Measurements from ENCODE around the gene MTAP.

GRCh38 chr9:21873540-21874221 is 71.2 kb downstream of the MTAP start:
- TF ChIP-seq CTCF (IDR thresholded peaks at IDR 0.05; ENCODE audit: insufficient read depth, low read depth, low read length), result no peak
- TF ChIP-seq EZH2 (IDR thresholded peaks at IDR 0.05; ENCODE audit: insufficient read depth, low read length), result no peak
